Prostate gland (tissue), 2 donors: ENCODE results near the gene ANKRD63.

Experiments used
- POLR2A ChIP-seq: fragments of 450-650 bp; IDR thresholded peaks from one replicate; pipeline ENCODE4 v1.6.1; 2016; ENCODE audit warnings: antibody characterized with exemption, mild to moderate bottlenecking
- POLR2AphosphoS5 ChIP-seq: sonication (generic); formaldehyde crosslinking; IDR thresholded peaks from one replicate; pipeline ENCODE4 v1.6.1; 2017; ENCODE audit warnings: antibody characterized with exemption
- TF ChIP-seq, protein P1 (sequence below), 4 experiments: fragments of 200-600 bp in 2 of 4; fragments of 450-650 bp in 2 of 4; sonication (generic) in 2 of 4; IDR thresholded peaks; 1 replicate in 3 of 4; 2 replicates in 1 of 4; pipeline ENCODE4 v1.5.1; 2016 to 2019; ENCODE audit warnings: antibody characterized with exemption in 4 of 4, mild to moderate bottlenecking in 2 of 4, moderate library complexity in 2 of 4

DNA sequence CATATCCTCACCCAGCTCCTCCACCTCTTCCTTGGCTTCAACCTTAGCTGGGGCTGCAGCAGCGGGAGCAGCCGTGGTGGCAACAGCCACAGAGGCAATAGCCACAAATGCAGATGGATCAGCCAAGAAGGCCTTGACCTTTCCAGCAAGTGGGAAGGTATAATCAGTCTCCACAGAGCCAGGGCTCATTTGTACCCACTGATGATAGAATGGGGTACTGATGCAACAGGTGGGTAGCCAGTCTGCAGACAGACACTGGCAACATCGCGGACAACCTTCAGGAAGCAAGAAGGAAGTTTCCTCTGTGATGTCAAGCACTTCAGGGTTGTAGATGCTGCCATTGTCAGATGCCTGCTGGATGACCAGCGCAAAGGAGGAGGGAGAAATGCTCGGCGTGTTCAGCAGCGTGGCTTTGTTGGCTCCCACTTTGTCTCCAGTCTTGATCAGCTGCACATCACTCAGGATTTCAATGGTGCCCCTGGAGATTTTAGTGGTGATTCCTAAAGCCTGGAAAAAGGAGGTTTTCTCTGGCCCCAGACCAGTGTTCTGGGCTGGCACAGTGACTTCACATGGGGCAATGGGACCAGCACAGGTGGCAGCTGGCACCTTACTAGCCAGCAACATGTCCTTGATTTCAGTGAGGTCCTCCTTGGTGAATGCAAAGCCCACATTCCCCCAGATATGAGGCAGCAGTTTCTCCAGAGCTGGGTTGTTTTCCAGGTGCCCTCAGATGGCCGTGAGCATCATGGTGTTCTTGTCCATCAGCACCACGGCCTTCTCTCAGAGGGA lies 29.7 kb upstream of the ANKRD63 start:
- TF ChIP-seq, protein P1, sequence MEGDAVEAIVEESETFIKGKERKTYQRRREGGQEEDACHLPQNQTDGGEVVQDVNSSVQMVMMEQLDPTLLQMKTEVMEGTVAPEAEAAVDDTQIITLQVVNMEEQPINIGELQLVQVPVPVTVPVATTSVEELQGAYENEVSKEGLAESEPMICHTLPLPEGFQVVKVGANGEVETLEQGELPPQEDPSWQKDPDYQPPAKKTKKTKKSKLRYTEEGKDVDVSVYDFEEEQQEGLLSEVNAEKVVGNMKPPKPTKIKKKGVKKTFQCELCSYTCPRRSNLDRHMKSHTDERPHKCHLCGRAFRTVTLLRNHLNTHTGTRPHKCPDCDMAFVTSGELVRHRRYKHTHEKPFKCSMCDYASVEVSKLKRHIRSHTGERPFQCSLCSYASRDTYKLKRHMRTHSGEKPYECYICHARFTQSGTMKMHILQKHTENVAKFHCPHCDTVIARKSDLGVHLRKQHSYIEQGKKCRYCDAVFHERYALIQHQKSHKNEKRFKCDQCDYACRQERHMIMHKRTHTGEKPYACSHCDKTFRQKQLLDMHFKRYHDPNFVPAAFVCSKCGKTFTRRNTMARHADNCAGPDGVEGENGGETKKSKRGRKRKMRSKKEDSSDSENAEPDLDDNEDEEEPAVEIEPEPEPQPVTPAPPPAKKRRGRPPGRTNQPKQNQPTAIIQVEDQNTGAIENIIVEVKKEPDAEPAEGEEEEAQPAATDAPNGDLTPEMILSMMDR (IDR thresholded peaks at IDR 0.05): no peak
- TF ChIP-seq POLR2A (no peak), POLR2AphosphoS5 (no peak)
